Endothelial cell of umbilical vein (primary cell): ENCODE results near the gene C11orf24. TPM values are rescaled to one million over a fixed set of nuclear protein-coding genes. Genes with fewer than 3 reads are reported as not detected.

Source experiments
- BruUV-seq: library from RNA; stranded (reverse); fragments of 400-500 nt; replicated peaks from 2 replicates; lab custom pipeline; 2021; lab: Mats Ljungman, UMichigan
- CTCF ChIA-PET: fragments of 300-600, 350-600 bp; sonication (Branson Sonifier 250); formaldehyde crosslinking; loops from one replicate; lab custom pipeline; 2021; ENCODE audit warnings: antibody characterized with exemption, inconsistent platforms; lab: Charles Lee
- POLR2A ChIA-PET: fragments of 300-600, 350-600 bp; sonication (Branson Sonifier 250); formaldehyde crosslinking; loops from one replicate; lab custom pipeline; 2021; ENCODE audit warnings: antibody characterized with exemption, inconsistent platforms; lab: Charles Lee
- DNase-seq: peaks from one replicate; pipeline ENCODE4 v3.0.0-alpha.2; 2011; ENCODE audit warnings: low read depth, low spot score
- FAIRE-seq: peaks from 2 replicates; lab custom pipeline; 2011; peaks lifted over from hg19 to GRCh38; lab: Jason Lieb, UNC
- H2AFZ ChIP-seq: 2 replicates; pipeline ENCODE4 v1.6.0; 2012; ENCODE audit warnings: low read depth, low read length, control low read depth, inconsistent platforms
- H3K27ac ChIP-seq: 2 replicates; pipeline ENCODE4 v1.5.1; 2011; ENCODE audit warnings: low read depth, mild to moderate bottlenecking, control low read depth, low read length, moderate library complexity; ENCODE audit not compliant: insufficient read depth
- H3K27me3 ChIP-seq, 2 experiments: 2 replicates each; pipeline versions ENCODE4 v1.6.0 to v1.6.1; 2011; ENCODE audit warnings: low read length in 2 of 2, mixed read lengths in 1 of 2; ENCODE audit not compliant: control insufficient read depth in 2 of 2, insufficient read depth in 2 of 2
- H3K36me3 ChIP-seq, 2 experiments: 2 replicates in 1 of 2; 3 replicates in 1 of 2; pipeline ENCODE4 v1.5.1; 2011; ENCODE audit warnings: low read length in 2 of 2, mild to moderate bottlenecking in 1 of 2, moderate library complexity in 1 of 2; ENCODE audit not compliant: control insufficient read depth in 2 of 2, insufficient read depth in 2 of 2; ENCODE audit errors: extremely low read depth in 1 of 2
- H3K4me1 ChIP-seq: 3 replicates; pipeline ENCODE4 v1.5.1; 2011; ENCODE audit warnings: mild to moderate bottlenecking, low read length; ENCODE audit not compliant: control insufficient read depth, insufficient read depth; ENCODE audit errors: extremely low read depth
- H3K4me2 ChIP-seq: 2 replicates; pipeline ENCODE4 v1.6.1; 2011; ENCODE audit warnings: low read length, control low read depth, mixed read lengths; ENCODE audit not compliant: insufficient read depth
- H3K4me3 ChIP-seq, 3 experiments: fragments of 200-600 bp in 1 of 3; sonication (generic), shearing (Covaris generic) in 1 of 3; replicated peaks in 1 of 3; 2 replicates each; pipeline ENCODE4 v1.5.1; 2011 to 2016; ENCODE audit warnings: control low read depth in 3 of 3, low read length in 3 of 3, mild to moderate bottlenecking in 2 of 3, inconsistent platforms in 1 of 3, low read depth in 1 of 3, moderate library complexity in 1 of 3; ENCODE audit not compliant: insufficient read depth in 1 of 3
- H3K79me2 ChIP-seq: 2 replicates; pipeline ENCODE4 v1.6.0; 2012; ENCODE audit warnings: low read length, inconsistent platforms; ENCODE audit not compliant: control insufficient read depth, insufficient read depth
- H3K9ac ChIP-seq: replicated peaks from 2 replicates; pipeline ENCODE3; 2011; ENCODE audit warnings: low read length, control low read depth; ENCODE audit not compliant: insufficient read depth; ENCODE audit errors: extremely low read depth
- H3K9me1 ChIP-seq: replicated peaks from 3 replicates; pipeline ENCODE4 v1.6.0; 2011; ENCODE audit warnings: mild to moderate bottlenecking, low read length; ENCODE audit not compliant: control insufficient read depth, insufficient read depth; ENCODE audit errors: extremely low read depth
- H3K9me3 ChIP-seq: replicated peaks from 2 replicates; pipeline ENCODE4 v1.5.1; 2012; ENCODE audit warnings: low read length, inconsistent platforms; ENCODE audit not compliant: control insufficient read depth, insufficient read depth
- H4K20me1 ChIP-seq: replicated peaks from 2 replicates; pipeline ENCODE3; 2011; ENCODE audit warnings: mild to moderate bottlenecking, low read length; ENCODE audit not compliant: control insufficient read depth, insufficient read depth; ENCODE audit errors: extremely low read depth
- FOS ChIP-seq: IDR thresholded peaks from 2 replicates; pipeline ENCODE4 v1.6.1; 2011; ENCODE audit warnings: mild to moderate bottlenecking, low read length, moderate library complexity, borderline replicate concordance; ENCODE audit not compliant: insufficient read depth
- GATA2 ChIP-seq: IDR thresholded peaks from 2 replicates; pipeline ENCODE4 v1.7.0; 2011; ENCODE audit warnings: low read depth, mild to moderate bottlenecking, moderate library complexity, mixed read lengths, low read length; ENCODE audit not compliant: insufficient read length, insufficient read depth
- JUN ChIP-seq: IDR thresholded peaks from 2 replicates; pipeline ENCODE4 v1.6.1; 2011; ENCODE audit warnings: borderline replicate concordance, low read depth; ENCODE audit not compliant: insufficient read length, insufficient read depth
- POLR2A ChIP-seq: IDR thresholded peaks from 2 replicates; pipeline ENCODE4 v1.6.1; 2012; ENCODE audit warnings: low read depth, mild to moderate bottlenecking, control low read depth, low read length
- dilution Hi-C: fragments of 300-500 bp; cut with MboI; formaldehyde crosslinking; loops from one replicate; pipeline ENCODE4 v1.15.0; 2019; ENCODE audit warnings: low sequenced_read_pairs; ENCODE audit not compliant: extremely low pct_ligation_motif_present
- intact Hi-C: fragments of 100-400 bp; cut with micrococcal nuclease; formaldehyde crosslinking; loops from one replicate; pipeline ENCODE4 v1.10.0; 2022
- polyA plus RNA-seq, 4 experiments: library from polyadenylated mRNA; depleted of rRNA in 3 of 4; stranded (reverse) in 3 of 4; unstranded in 1 of 4; fragments of >200 nt; gene quantifications; 2 replicates each; pipeline versions ENCODE4 v1.2.1 to v1.2.3, GENCODE V29; 2011 to 2012; ENCODE audit warnings: missing spikeins in 1 of 4
- total RNA-seq: library from RNA; stranded (reverse); gene quantifications from 2 replicates; pipeline ENCODE4 v1.2.3, GENCODE V29; 2021
- TF ChIP-seq, protein P1 (sequence below): IDR thresholded peaks from 2 replicates; pipeline ENCODE4 v1.6.1; 2011; ENCODE audit not compliant: insufficient read depth, insufficient read length
- TF ChIP-seq, protein P2 (sequence below), 2 donors: IDR thresholded peaks; 1 replicate in 1 of 2; 2 replicates in 1 of 2; pipeline ENCODE4 v1.5.1; 2011; ENCODE audit warnings: low read length in 2 of 2, mild to moderate bottlenecking in 2 of 2, moderate library complexity in 2 of 2, control low read depth in 1 of 2, inconsistent platforms in 1 of 2, low read depth in 1 of 2; ENCODE audit not compliant: insufficient read depth in 1 of 2; ENCODE audit errors: extremely low read depth in 1 of 2

C11orf24 gene
- total and polyA plus RNA-seq, 2 donors (not counting 3 experiments of a cell fraction or from before 2014, with no cell fraction given): 26.4 to 34.1 TPM

DNA sequence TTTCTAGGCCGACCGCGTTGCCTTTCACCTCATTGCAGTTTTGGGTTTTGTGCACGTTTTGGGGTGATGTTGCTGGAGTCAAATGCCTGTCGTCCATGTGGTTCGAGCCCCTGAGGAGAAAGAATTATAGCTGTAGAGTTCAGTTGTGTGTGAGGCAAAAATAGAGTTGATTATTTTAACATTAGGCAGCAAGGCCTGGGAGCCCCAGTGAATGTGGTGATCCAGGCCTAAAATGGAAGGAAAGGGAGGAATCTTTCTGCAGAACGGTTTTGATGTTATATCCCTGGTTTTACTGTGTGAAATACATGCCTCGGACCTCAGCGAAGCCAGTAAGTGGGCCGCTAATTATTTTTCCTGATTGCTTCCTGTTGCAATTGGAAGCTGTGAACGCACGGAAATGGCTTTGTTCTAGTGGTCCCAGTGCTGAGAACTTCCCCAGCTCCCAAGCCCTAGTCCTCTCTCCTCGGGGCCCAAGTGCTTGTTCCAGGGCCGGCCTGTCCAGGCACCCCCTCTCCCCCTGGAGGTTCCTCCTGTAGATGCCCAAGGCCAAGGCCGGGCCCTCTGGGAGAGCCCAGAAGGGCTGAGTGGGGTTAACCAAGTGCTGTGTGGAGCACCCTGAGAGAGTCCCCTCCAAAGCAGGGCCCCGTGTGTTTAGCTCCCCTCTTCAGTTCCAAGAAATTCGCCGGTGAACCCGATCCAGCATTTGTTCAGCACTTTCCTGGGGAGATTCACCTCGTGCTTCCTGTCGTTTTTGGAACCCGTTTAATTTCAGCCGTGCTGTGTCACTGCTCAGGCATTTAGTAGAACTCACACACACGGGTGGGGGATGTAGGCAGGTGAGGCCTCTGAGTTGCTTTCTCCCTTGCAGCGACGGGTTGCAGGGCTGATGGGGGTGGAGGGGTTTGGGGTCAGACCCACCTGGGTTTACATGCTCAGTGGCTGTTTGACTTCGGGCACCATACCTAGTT lies 42.7 kb upstream of the C11orf24 start:
- ChIA-PET CTCF (interaction anchor here (0.7 to 1.6 kb wide), 7 partner anchors 11 to 123 kb away, joined by 3 to 10 read pairs (median 4); no protein-coding TSS in a partner anchor), POLR2A (interaction anchor here (1.2 kb wide), 1 partner anchor 66 kb away, joined by 4 read pairs; no protein-coding TSS in a partner anchor)
- Histone ChIP-seq H3K79me2 (peaks cover 48% of the 10 kb centered on the region), H3K9me1 (no peaks in the 10 kb centered on the region), H4K20me1 (no peaks in the 10 kb centered on the region), H3K9me3 (no peaks in the 10 kb centered on the region), H2AFZ (no peak overlapping the region), H3K27me3 (no peaks in the 10 kb centered on the region), H3K36me3 (no peaks in the 10 kb centered on the region), H3K4me3 (peak overlapping the region in 2 of 3 experiments; percentile 78 to 88), H3K4me2 (peak overlapping the region; percentile 72), H3K4me1 (peaks cover 25% of the 10 kb centered on the region), H3K27ac (peak overlapping the region; percentile 69), H3K9ac (peak overlapping the region; percentile 70)
- dilution Hi-C loops: no loop called here
- intact Hi-C loops: loop anchor here (1.0 to 5.0 kb wide), 3 partner anchors 14 to 133 kb away; no protein-coding TSS in a partner anchor
- DNase-seq (peak; percentile 48), FAIRE-seq (peak; percentile 94)
- no TSS peak for BruUV-seq
- TF ChIP-seq JUN (no peak), FOS (no peak), GATA2 (no peak), POLR2A (no peak)
- TF ChIP-seq, protein P1, sequence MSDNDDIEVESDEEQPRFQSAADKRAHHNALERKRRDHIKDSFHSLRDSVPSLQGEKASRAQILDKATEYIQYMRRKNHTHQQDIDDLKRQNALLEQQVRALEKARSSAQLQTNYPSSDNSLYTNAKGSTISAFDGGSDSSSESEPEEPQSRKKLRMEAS: no peak
- TF ChIP-seq, protein P2, sequence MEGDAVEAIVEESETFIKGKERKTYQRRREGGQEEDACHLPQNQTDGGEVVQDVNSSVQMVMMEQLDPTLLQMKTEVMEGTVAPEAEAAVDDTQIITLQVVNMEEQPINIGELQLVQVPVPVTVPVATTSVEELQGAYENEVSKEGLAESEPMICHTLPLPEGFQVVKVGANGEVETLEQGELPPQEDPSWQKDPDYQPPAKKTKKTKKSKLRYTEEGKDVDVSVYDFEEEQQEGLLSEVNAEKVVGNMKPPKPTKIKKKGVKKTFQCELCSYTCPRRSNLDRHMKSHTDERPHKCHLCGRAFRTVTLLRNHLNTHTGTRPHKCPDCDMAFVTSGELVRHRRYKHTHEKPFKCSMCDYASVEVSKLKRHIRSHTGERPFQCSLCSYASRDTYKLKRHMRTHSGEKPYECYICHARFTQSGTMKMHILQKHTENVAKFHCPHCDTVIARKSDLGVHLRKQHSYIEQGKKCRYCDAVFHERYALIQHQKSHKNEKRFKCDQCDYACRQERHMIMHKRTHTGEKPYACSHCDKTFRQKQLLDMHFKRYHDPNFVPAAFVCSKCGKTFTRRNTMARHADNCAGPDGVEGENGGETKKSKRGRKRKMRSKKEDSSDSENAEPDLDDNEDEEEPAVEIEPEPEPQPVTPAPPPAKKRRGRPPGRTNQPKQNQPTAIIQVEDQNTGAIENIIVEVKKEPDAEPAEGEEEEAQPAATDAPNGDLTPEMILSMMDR (IDR thresholded peaks at IDR 0.05; ENCODE audit: extremely low read depth in 1 of 2, insufficient read depth in 1 of 2, low read depth in 1 of 2, low read length in 2 of 2): no peak
